Ureter (tissue), 1 donor: ENCODE results near the gene C4B. TPM values are rescaled to one million over a fixed set of nuclear protein-coding genes. Genes with fewer than 3 reads are reported as not detected.
"Not testable (repeated sequence)": the region's sequence is repeated elsewhere in the genome, so short reads cannot be mapped to it uniquely, and the experiment has no call there.

Experiments
- DNase-seq: peaks from one replicate; pipeline ENCODE4 v3.0.0-alpha.2; 2020; ENCODE audit warnings: low spot score
- total RNA-seq: library from RNA; stranded (reverse); gene quantifications from one replicate; pipeline ENCODE4 v1.2.4, GENCODE V29; 2023
- donor health status: DM: yes; HTN: yes; CAD: no.

C4B gene
- total RNA-seq, 1 donor from 2014 or later, result 152 TPM

DNA sequence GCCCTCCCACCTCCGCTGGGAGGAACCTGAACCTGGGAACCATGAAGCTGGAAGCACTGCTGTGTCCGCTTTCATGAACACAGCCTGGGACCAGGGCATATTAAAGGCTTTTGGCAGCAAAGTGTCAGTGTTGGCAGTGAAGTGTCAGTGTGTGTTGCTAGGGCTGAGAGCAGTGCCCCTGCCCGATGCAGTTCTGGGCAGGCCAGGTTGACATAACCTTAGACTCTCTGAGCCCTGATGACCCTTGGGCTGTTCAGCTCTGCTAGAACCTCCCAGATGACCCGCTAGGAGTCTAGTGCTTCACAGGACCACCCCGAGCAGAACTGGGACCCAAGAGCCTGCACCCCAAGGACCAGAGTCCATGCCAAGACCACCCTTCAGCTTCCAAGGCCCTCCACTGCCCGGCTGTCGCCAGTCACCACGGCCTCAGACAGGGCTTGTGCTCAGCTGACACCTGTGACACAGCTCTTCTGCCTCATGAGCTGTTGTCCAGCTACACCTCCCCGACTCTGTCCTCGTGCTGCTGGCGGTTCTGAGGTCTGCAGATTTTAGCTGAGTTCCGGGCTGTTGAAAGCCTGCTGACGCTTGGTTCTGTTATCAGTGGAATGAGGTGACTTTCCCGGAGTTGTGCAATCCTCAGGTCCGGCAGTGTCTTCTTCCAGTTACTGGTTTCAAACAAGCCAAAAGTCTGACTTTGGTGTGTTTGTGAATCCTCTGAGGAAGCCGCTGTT, 20.9 kb downstream of the C4B start:
- DNase-seq, result not testable (repeated sequence)

DNA sequence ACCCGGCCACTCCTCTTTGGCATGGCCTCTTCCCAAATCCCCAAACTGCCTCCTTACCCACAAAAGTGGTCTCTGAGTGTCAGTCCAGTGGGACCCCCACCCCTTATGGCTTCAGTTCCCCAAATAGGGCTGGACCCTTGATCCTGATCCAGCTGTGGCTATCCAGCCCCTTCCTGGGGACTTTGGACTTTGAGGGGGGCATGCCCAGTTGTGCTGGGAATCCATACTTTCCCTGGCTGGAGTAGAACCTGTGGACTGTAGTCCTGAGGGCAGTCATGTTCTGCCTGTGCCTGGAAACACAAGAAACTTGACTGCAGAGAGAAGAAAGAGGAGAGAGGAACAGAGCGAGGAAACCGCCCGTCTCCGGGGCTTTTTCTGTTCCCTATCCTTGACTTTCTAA, 22.5 kb downstream of the C4B start:
- DNase-seq, result not testable (repeated sequence)

DNA sequence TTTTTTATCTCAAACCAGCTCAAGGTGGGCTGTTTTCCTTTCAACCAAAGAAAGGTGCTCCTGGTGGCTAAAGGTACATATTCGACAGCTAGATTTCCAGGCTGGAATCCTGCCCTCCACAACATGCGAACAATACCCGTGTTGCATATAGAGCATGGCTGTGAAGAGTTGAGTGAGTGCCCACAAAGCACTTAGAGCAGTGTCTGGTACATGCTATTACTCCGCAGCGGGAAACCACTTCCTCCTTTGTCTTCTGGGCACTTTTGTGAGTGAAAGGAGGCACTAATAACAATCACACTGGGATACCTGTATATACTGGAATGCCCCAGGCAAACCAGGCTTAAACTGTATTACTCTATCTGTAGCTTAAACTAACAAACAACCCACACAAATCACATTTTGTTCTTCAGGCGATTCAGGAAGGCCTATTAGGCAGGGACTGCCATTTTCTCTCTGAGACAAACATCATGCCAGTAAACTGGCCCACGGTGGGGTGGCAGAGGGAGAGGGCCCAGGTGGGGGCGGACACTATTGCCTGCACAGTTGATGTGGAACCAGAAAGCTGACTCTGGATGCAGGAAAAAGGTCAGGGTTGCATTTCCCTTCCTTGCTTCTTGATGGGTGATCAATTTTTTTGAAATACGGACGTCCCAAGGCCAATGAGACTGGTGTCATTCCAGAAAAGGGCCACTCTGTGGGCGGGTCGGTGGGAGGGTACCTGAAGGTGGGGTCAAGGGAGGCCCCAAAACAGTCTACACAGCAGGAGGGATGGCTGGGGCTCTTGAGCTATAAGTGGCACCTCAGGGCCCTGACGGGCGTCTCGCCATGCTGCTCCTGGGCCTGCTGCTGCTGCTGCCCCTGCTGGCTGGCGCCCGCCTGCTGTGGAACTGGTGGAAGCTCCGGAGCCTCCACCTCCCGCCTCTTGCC, 23.3 kb downstream of the C4B start, which contains the start of gene CYP21A2:
Gene CYP21A2 (plus strand): TSS at position 818 of the 927 bp plus-strand sequence. CDS start 8 bp downstream, at position 826.
- not testable (repeated sequence) for DNase-seq

DNA sequence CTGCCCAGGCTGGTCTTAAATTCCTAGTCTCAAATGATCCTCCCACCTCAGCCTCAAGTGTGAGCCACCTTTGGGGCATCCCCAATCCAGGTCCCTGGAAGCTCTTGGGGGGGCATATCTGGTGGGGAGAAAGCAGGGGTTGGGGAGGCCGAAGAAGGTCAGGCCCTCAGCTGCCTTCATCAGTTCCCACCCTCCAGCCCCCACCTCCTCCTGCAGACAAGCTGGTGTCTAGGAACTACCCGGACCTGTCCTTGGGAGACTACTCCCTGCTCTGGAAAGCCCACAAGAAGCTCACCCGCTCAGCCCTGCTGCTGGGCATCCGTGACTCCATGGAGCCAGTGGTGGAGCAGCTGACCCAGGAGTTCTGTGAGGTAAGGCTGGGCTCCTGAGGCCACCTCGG, 24.3 kb downstream of the C4B start:
- not testable (repeated sequence) for DNase-seq

DNA sequence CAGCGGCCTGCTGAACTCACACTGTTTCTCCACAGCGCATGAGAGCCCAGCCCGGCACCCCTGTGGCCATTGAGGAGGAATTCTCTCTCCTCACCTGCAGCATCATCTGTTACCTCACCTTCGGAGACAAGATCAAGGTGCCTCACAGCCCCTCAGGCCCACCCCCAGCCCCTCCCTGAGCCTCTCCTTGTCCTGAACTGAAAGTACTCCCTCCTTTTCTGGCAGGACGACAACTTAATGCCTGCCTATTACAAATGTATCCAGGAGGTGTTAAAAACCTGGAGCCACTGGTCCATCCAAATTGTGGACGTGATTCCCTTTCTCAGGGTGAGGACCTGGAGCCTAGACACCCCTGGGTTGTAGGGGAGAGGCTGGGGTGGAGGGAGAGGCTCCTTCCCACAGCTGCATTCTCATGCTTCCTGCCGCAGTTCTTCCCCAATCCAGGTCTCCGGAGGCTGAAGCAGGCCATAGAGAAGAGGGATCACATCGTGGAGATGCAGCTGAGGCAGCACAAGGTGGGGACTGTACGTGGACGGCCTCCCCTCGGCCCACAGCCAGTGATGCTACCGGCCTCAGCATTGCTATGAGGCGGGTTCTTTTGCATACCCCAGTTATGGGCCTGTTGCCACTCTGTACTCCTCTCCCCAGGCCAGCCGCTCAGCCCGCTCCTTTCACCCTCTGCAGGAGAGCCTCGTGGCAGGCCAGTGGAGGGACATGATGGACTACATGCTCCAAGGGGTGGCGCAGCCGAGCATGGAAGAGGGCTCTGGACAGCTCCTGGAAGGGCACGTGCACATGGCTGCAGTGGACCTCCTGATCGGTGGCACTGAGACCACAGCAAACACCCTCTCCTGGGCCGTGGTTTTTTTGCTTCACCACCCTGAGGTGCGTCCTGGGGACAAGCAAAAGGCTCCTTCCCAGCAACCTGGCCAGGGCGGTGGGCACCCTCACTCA, 25.0 kb downstream of the C4B start:
- DNase-seq, result not testable (repeated sequence)

DNA sequence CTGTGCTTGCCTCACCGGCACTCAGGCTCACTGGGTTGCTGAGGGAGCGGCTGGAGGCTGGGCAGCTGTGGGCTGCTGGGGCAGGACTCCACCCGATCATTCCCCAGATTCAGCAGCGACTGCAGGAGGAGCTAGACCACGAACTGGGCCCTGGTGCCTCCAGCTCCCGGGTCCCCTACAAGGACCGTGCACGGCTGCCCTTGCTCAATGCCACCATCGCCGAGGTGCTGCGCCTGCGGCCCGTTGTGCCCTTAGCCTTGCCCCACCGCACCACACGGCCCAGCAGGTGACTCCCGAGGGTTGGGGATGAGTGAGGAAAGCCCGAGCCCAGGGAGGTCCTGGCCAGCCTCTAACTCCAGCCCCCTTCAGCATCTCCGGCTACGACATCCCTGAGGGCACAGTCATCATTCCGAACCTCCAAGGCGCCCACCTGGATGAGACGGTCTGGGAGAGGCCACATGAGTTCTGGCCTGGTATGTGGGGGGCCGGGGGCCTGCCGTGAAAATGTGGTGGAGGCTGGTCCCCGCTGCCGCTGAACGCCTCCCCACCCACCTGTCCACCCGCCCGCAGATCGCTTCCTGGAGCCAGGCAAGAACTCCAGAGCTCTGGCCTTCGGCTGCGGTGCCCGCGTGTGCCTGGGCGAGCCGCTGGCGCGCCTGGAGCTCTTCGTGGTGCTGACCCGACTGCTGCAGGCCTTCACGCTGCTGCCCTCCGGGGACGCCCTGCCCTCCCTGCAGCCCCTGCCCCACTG, 25.9 kb downstream of the C4B start:
- DNase-seq, result not testable (repeated sequence)

DNA sequence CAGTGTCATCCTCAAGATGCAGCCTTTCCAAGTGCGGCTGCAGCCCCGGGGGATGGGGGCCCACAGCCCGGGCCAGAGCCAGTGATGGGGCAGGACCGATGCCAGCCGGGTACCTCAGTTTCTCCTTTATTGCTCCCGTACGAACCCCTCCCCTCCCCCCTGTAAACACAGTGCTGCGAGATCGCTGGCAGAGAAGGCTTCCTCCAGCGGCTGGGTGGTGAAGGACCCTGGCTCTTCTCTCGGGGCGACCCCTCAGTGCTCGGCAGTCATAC, 26.4 kb downstream of the C4B start:
- not testable (repeated sequence) for DNase-seq

DNA sequence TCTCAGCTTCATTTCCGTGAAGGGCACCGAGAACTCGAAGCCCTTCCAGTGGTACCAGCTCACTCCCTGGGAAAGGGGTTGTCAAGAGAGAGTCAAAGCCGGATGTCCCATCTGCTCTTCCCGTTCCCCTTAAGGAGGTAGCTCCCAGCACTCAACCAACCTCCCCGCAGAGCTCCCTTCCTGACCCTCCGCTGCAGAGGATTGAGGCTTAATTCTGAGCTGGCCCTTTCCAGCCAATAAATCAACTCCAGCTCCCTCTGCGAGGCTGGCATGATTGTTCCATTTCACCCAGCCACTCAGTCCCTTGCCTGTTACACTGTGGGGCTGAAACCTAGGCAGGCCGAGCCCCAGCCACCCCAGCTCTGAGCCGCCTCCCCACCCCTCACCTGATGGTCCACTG, 26.8 kb downstream of the C4B start:
- not testable (repeated sequence) for DNase-seq

DNA sequence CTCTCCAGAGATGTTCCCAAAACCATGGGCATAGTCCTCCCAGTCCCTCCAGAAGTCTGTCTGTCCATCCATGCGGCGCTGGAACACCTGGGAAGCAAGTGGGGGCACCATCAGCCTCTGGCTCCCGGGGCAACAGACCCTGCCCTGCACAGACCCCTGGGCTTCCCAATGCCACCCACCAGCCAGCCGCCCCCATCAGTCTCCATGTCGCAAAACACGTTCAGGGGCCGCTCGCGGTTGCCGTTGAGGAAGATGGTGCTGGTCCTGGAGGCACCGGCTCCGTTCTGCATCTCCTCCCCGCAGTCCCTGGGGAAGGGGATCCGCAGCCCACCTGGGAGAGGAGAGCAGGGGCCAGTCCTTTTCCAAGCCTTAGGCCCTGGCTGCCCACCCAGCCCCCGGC, 27.7 kb downstream of the C4B start:
- DNase-seq, result not testable (repeated sequence)

DNA sequence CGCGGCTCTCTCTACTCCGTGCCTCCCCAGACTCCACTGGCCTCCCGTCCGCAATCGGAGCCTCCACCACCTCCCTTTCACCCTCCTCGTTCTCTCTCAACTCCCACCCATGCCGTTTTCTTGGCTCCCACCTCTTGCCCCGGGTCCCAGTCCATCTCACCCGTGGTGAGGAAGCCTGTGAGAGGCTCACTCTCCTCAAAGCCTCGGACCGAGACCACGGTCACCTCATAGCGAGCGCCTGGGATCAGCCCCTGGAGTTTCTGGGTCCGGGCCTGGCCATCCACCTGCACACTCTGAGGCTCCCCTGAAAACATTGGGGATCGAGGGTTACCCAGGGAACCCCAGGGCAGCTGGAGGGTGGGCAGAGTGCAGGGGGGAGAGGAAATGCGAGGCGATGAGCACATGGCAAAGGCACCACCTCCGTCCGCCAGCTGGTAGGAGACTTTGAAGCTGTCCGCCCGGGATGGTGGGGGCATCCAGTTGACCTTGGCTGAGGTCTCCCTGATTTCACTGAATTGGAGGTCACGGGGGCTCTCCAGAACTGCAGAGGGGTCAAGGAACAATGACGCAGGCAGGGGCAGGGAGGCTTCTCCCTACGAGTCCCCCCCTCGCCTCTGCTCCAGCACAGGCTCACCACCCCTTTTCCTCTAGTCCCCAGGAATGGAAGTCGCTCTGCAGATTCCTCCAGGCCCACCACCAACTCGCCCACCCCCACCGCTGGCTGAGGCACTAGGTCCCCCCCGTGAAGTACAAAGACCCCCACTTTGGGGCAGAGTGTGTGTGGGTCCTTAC, 29.2 kb downstream of the C4B start:
- not testable (repeated sequence) for DNase-seq

DNA sequence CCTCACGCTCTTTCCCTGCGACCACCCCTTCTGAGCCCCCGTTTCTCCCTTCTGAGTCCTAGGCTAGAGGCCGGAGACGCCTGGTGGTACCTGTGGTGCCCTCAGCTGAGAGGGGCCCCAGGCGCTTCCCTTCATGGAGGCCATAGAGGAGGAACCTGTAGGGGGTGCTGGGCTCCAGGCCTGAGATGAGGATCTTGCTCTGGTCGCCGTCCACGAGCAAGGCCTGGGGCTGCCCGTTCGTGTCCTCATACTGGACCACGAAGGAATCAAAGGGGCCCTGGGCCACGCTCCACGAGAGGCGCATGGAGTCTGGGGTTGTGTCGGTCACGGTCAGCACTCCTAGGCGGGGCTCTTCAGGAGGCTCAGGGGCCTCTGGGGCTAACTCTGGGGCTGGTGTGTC, 30.3 kb downstream of the C4B start:
- DNase-seq, result not testable (repeated sequence)

DNA sequence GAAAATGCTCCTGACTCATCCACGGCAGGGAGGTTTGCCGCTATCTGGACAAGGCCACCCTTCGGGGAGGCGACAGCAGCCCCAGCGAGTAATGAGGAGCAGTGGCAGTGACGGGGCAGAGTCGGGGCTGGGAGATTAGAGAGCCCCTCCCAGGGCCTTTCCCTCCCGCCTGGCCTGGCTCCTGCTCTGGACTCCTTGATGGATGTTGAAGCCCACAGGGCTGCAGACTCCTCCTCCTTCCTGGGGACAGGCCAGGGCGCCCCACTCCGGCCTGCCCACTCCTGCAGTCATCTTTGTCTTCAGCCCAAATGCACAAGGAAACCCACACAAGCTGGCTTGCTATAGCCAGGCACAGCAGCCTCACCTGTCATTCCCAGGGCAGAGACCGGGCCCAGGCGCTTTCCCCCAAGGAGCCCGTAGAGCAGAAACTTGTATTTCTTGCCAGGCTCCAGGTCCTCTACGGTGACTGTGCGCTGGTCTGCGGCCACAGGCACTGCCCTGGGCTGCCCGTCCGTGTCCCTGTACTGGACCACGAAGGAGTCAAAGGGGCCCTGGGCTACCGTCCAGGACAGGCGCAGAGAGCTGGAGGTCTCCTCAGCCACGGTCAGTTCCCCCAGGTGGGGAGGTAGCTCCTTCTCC, 31.3 kb downstream of the C4B start:
- DNase-seq, result no peak

DNA sequence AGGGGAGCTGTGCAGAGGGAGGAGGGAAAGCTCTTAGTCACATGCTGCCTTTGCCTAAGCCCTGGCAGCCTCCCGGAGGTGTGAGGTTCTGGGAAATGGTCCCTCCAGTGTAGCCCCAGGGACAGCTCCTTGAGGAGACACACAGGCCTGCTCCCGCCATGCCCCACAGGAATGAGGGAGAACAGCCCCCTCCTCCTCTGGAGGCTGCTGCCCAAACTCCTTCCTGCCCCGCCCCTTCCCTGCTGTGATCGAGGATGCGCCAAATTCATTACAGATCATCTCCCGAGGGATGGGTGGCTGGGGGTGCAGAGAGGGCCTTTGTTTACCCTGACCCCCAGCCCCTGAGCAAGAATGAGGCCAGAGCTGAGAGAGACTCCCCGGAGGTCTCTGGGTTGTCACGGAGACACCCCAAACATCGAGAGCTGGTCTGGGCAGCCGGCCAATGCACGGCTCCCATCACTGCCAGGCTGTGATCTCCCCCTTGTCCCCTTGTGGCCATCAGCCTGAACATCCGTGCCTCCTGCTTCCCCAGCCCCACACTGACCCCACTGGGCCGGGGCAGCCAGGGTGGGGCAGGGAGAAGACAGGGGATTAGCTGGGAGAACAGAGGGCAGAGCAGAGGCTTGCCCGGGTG, 32.0 kb downstream of the C4B start:
- peak; percentile 57 for DNase-seq

DNA sequence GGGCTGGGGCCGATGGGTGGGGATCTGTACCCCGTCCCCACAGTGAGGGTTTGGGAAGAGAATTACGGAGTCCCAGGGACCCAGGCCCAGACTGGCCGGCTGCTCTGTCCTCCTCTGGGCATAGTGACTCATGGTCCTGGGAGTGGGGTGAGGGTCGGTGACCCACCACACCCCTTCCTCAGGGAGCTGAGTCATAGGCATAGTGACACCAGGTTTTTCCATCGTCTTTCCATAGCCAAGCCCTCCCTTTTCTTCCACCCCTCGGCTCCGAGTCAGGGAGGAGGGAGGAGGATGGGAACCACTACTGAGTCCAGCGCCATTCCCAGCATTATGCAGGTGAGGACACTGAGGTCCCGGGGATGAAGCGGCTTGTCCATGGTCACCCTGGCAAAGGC, 32.5 kb downstream of the C4B start:
- DNase-seq, result peak; percentile 64

DNA sequence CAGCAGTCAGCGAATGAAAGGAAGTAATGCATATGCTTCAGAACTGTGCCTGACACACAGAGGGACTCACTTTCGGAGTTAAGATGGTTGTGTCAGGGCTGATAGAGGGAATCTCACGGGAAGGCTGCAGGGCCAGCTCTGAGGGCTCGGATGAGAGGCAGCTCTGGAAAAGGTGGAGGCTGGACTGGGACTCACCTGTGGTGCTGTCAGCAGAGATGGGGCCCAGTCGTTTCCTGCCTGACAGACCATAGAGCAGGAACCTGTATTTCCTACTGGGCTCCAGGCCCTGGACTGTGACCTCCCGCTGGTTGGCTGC, 32.9 kb downstream of the C4B start:
- DNase-seq, result no peak

DNA sequence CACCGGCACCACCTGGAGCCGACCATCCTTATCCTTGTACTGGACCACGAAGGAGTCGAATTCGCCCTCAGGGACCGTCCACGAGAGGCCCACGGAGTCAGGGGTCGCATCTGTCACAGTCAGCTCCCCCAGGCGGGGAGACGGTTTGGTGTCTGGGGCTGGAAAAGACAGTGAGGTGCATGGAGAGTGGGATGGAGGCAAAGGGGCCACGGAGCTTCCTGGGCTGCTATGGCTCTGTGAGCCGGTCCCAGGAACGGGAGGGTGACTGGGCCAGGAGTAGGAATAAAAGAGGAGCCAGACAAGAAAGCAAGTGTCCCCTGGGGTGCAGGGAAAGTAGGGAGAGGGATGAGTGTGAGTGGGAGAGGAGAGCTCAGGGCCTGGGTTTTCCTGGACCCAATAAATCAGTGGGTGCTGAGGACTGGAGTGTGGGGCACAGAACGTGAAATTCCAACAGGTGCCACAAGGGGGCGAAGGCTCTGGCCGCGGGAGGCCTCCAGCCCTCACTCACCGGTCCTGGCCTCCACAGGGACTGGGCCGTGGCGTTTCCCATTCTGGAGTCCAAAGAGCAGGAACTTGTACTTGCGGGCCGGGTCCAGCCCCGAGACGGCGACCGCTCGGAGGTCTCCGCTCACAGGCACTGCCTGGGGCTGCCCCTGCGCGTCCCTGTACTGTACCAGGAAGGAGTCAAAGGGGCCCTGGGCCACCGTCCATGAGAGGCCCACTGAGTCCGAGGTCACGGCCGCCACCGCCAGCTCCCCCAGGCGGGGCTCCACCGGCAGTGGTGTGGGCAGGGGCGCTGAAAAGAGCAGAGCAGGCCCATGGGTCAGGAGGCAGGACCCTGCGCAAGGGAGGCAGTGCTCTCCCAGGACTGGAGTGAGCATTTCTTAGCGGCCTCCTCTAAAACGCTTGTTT, 33.5 kb downstream of the C4B start:
- peak; percentile 78 for DNase-seq

DNA sequence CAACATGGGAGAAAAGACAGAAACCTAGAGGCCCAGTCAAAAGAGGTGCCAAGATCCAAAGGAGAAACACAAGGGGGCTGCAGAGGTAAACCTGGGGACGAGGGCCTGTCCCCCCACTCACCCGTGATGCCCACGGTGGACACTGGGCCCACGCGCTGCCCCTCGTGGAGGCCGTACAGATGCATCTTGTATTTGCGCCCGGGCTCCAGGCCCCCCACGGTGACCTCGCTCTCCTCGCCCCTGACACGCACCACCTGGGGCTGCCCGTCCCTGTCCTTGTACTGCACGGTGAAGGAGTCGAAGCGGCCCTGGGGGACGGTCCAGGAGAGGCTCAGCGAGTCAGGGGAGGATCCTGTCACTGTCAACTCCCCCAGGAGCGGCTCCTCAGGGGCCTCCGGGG, 34.6 kb downstream of the C4B start:
- DNase-seq, result not testable (repeated sequence)

DNA sequence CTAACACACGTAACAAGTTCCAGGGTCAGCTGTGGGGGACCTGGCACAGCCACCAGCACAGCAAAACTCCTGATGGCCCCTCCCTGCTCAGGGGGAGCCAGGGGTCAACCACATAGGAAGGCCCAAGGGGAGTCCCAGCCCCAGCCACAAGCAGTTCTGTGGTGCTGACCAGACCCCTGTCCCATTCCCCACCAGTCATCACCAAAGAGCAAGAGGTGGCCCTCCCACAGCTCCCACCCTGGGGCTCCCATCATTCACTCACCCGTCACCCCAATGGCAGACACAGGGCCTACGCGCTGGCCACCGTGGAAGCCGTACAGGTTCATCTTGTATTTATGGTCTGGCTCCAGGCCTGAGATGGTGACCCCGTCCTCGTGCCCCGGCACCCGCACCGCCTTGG, 35.1 kb downstream of the C4B start:
- DNase-seq, result not testable (repeated sequence)
